ENCODE measurements around the gene SYNCRIP.

The SYNCRIP gene

DNA sequence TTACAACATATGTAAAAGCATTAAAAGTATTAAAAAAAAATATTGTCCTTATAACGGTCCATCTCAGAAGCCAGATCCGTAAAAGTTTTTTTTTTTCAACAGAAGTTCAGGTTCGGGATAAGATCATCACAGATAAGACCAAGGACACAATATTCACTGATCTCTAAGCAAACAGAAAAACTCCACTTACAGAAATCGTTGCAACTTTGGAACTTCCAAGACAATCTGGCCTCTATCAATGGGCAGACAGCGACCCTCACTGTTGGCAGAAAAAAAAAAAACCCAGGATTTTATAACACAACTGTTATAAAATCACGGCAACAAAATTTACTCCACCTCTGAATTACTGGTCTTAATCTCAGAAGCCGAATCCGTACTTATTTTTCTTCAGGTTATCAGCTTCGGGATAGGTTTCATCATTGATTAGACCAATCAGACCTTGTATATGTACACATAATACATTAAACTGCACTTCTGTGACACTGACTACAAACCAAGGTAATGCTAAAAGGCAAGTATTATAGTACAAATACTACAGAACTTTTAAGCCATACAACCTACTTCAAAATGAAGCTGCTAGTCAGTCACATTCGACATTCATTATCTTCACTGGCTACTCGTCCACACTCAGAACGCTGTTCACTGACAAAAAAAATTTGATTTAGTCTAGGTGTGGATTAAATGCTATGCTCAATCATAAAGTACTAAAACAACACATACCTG is 34.7 kb upstream of the SYNCRIP start:
- Histone ChIP-seq H3K4me3 (ENCODE audit: low read length) (peak overlapping the region; percentile 97), H3K9ac (ENCODE audit: low read length) (peak overlapping the region; percentile 92), H3K36me3 (ENCODE audit: control insufficient read depth, insufficient read depth, low read length) (no peaks in the 10 kb centered on the region), H3K27me3 (ENCODE audit: control insufficient read depth, insufficient read depth, low read length) (no peaks in the 10 kb centered on the region), H3K4me1 (ENCODE audit: control insufficient read depth, insufficient read depth, low read length) (no peaks in the 10 kb centered on the region), H3K9me3 (ENCODE audit: control insufficient read depth, low read length) (no peaks in the 10 kb centered on the region)

DNA sequence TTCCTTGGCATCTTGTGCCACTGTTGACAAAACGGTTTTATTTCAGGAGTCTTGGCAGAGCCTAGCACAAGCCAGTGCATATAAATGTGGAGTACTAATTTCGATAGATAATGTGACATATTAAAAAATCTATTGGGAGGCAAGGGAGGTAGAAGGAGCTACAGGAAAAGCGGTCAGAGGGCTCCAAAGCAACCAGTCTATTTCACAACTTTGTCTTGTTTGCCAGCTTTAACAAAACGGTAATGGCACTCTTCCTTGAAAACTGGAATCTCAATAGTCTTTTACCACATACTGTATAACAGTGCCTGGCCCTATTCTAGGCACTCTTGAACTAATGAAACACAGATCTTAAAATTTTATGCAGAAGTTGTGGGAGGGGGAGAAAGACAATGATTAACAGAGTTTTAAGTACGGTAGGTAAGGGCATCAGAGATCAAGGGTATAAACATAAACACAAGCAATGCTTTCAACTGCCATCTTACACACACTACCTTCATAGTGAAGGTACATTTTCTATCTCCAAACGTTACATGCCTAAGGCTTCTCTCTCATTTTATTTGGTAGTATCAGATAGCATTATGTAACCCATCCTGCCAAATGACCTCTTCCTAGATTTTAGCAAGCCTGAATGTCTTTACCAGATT is 33.5 kb upstream of the SYNCRIP start:
- no peaks in the 10 kb centered on the region for H3K27me3 ChIP-seq (ENCODE audit: control insufficient read depth, insufficient read depth, low read length)

DNA sequence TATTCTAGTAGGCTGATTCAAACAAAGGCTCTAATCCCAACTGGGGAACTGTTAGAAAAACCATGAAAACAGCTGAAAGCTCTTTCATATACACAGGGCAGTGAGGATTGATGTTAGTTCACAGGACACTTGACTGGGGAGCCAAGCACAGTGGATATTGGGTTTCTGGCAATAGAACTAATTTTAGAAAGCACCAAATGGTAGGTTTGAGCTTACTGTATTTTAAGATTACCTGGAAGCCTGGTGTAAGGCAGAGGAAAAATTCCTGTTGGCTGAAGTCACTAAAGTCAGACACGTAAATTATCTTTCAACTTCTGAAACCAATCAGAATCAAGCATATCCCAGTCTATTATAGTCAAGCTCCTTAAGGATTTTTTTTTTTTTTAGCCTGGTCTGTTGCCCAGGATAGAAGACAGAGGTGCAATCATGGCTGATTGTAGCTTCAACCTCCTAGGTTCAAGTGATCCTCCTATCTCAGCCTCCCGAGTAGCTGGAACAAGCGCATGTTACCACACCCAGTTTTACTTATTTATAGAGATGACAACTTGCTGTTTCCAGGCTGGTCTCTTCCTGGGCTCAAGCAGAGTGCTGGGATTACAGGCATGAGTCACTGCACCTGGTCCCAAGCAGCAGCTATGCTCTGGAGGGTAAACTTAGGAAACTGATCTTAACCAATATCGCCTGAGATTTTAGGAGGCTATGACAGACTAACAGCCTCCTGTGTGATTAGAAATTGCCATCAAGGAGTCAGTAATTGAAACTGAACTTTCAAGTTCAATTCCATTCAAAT is 32.5 kb upstream of the SYNCRIP start:
- Histone ChIP-seq H3K9ac (ENCODE audit: low read length) (no peak overlapping the region), H3K36me3 (ENCODE audit: control insufficient read depth, insufficient read depth, low read length) (no peaks in the 10 kb centered on the region), H3K9me3 (ENCODE audit: control insufficient read depth, low read length) (no peaks in the 10 kb centered on the region), H3K4me1 (ENCODE audit: control insufficient read depth, insufficient read depth, low read length) (no peaks in the 10 kb centered on the region), H3K27me3 (ENCODE audit: control insufficient read depth, insufficient read depth, low read length) (no peaks in the 10 kb centered on the region), H3K4me3 (ENCODE audit: low read length) (no peak overlapping the region)

More for the DNA sequence above, 33.5 kb upstream of the SYNCRIP start:
- H3K4me3 ChIP-seq (ENCODE audit: low read length): peak overlapping the region; percentile 21
- no peaks in the 10 kb centered on the region for H3K4me1 ChIP-seq (ENCODE audit: control insufficient read depth, insufficient read depth, low read length)
- no peaks in the 10 kb centered on the region for H3K9me3 ChIP-seq (ENCODE audit: control insufficient read depth, low read length)
- no peaks in the 10 kb centered on the region for H3K36me3 ChIP-seq (ENCODE audit: control insufficient read depth, insufficient read depth, low read length)
- peak overlapping the region; percentile 92 for H3K9ac ChIP-seq (ENCODE audit: low read length)

DNA sequence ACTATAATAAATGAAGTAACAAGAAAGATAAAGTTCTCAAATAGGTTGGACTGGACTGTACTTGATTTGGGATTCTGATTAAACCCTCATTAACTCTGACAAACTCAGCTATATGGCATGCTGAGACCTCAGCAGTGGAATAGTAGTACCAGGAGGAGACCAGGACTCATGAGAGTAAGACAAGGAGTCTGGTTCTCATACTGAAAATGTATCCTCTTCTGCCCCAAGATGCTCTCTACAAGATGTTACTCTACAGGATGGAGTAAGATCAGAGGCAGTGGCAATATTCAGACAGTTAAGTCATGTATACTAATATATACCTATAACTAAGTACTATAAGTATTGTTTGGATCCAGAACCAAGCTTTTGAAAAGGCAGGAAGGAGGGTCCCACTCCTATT is 31.9 kb upstream of the SYNCRIP start:
- Histone ChIP-seq H3K36me3 (ENCODE audit: control insufficient read depth, insufficient read depth, low read length) (no peaks in the 10 kb centered on the region), H3K27me3 (ENCODE audit: control insufficient read depth, insufficient read depth, low read length) (no peaks in the 10 kb centered on the region), H3K4me3 (ENCODE audit: low read length) (no peak overlapping the region), H3K9ac (ENCODE audit: low read length) (no peak overlapping the region), H3K9me3 (ENCODE audit: control insufficient read depth, low read length) (no peaks in the 10 kb centered on the region), H3K4me1 (ENCODE audit: control insufficient read depth, insufficient read depth, low read length) (no peaks in the 10 kb centered on the region)

DNA sequence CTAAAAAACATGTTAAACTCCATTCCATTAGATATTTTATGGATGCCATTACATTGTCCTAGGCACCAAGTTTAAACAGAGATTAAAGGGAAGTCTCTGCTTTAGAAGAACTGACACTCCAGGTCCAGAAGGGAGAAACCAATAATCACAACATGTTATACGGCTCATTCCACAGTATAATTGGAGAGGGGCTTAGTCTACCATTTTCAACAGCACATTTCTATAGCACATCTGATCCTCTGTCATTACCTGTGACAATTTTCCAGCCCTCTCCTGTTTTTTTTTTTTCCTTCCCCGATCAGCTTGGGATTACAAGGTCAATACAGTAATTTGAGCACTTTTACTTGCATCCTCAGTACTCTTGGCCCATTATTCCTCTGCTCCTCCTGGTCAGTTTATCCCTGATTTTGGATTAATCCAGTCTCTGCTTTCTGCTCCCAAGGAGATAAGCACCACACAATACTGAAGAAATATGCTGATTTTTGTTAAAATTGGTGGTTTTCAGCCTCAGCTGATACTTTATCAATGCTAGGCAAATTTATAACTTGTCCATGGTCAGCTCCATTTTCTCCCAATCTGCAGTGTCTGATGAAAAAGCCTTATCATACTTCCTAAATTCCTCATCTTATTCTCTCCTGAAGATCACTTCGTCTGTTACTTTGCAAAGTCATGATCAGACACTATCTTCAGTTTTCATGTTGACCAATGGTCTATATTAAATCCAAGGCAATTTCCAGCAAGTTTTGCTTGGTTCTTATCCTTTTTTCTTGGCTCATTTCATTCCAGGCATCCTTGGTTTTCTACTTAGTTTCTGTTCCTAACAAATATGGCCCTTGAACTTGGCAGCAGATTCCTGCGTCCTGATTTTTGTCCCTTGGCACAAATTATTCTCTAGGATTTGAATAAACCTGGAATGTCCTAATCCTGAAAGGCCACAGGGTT is 30.8 kb upstream of the SYNCRIP start:
- Histone ChIP-seq H3K4me1 (ENCODE audit: control insufficient read depth, insufficient read depth, low read length) (no peaks in the 10 kb centered on the region), H3K9me3 (ENCODE audit: control insufficient read depth, low read length) (no peaks in the 10 kb centered on the region), H3K9ac (ENCODE audit: low read length) (no peak overlapping the region), H3K4me3 (ENCODE audit: low read length) (no peak overlapping the region), H3K27me3 (ENCODE audit: control insufficient read depth, insufficient read depth, low read length) (no peaks in the 10 kb centered on the region), H3K36me3 (ENCODE audit: control insufficient read depth, insufficient read depth, low read length) (no peaks in the 10 kb centered on the region)

GRCh38 chr6:85672623-85673022 is 29.9 kb upstream of the SYNCRIP start:
- H3K4me1 ChIP-seq (ENCODE audit: control insufficient read depth, insufficient read depth, low read length): no peaks in the 10 kb centered on the region
- no peaks in the 10 kb centered on the region for H3K36me3 ChIP-seq (ENCODE audit: control insufficient read depth, insufficient read depth, low read length)
- H3K27me3 ChIP-seq (ENCODE audit: control insufficient read depth, insufficient read depth, low read length): no peaks in the 10 kb centered on the region
- H3K9ac ChIP-seq (ENCODE audit: low read length): no peak overlapping the region
- no peak overlapping the region for H3K4me3 ChIP-seq (ENCODE audit: low read length)
- H3K9me3 ChIP-seq (ENCODE audit: control insufficient read depth, low read length): no peaks in the 10 kb centered on the region

- Histone ChIP-seq H3K9me3 (ENCODE audit: control insufficient read depth, low read length) (no peaks in the 10 kb centered on the region), H3K4me3 (ENCODE audit: low read length) (no peak overlapping the region), H3K9ac (ENCODE audit: low read length) (no peak overlapping the region), H3K27me3 (ENCODE audit: control insufficient read depth, insufficient read depth, low read length) (no peaks in the 10 kb centered on the region), H3K4me1 (ENCODE audit: control insufficient read depth, insufficient read depth, low read length) (no peaks in the 10 kb centered on the region), H3K36me3 (ENCODE audit: control insufficient read depth, insufficient read depth, low read length) (no peaks in the 10 kb centered on the region)
Measured at GRCh38 chr6:85672050-85672449, 29.4 kb upstream of the SYNCRIP start.

DNA sequence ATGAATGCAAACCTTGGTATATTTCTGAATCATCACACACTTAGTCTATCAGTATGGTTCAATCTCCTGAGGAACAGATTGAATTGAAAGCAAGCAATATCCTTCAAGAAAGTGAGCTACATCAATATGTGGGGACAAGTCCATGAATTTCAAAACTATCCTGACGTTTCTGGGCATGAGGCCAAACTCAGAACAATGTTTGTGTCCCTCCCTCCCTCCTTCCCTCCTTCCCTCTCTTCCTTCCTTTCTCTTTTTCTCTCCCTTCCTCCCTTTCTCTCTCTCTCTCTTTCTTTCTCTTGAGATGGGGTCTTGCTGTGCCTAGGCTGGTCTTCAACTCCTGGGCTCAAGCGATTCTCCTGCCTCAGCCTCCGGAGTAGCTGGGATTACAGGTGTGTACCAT is 27.9 kb upstream of the SYNCRIP start:
- H3K9me3 ChIP-seq (ENCODE audit: control insufficient read depth, low read length): no peaks in the 10 kb centered on the region
- no peaks in the 10 kb centered on the region for H3K4me1 ChIP-seq (ENCODE audit: control insufficient read depth, insufficient read depth, low read length)
- H3K36me3 ChIP-seq (ENCODE audit: control insufficient read depth, insufficient read depth, low read length): no peaks in the 10 kb centered on the region
- no peak overlapping the region for H3K9ac ChIP-seq (ENCODE audit: low read length)
- no peaks in the 10 kb centered on the region for H3K27me3 ChIP-seq (ENCODE audit: control insufficient read depth, insufficient read depth, low read length)
- no peak overlapping the region for H3K4me3 ChIP-seq (ENCODE audit: low read length)

GRCh38 chr6:85669735-85670194 is 27.1 kb upstream of the SYNCRIP start:
- H3K27me3 ChIP-seq (ENCODE audit: control insufficient read depth, insufficient read depth, low read length): no peaks in the 10 kb centered on the region
- H3K4me3 ChIP-seq (ENCODE audit: low read length): no peak overlapping the region
- H3K9ac ChIP-seq (ENCODE audit: low read length): no peak overlapping the region
- H3K9me3 ChIP-seq (ENCODE audit: control insufficient read depth, low read length): no peaks in the 10 kb centered on the region
- H3K36me3 ChIP-seq (ENCODE audit: control insufficient read depth, insufficient read depth, low read length): no peaks in the 10 kb centered on the region
- no peaks in the 10 kb centered on the region for H3K4me1 ChIP-seq (ENCODE audit: control insufficient read depth, insufficient read depth, low read length)

GRCh38 chr6:85662251-85662650 is 19.6 kb upstream of the SYNCRIP start:
- H3K36me3 ChIP-seq (ENCODE audit: control insufficient read depth, insufficient read depth, low read length): no peaks in the 10 kb centered on the region
- H3K27me3 ChIP-seq (ENCODE audit: control insufficient read depth, insufficient read depth, low read length): no peaks in the 10 kb centered on the region
- H3K9me3 ChIP-seq (ENCODE audit: control insufficient read depth, low read length): no peaks in the 10 kb centered on the region
- no peaks in the 10 kb centered on the region for H3K4me1 ChIP-seq (ENCODE audit: control insufficient read depth, insufficient read depth, low read length)
- H3K4me3 ChIP-seq (ENCODE audit: low read length): no peak overlapping the region
- no peak overlapping the region for H3K9ac ChIP-seq (ENCODE audit: low read length)

DNA sequence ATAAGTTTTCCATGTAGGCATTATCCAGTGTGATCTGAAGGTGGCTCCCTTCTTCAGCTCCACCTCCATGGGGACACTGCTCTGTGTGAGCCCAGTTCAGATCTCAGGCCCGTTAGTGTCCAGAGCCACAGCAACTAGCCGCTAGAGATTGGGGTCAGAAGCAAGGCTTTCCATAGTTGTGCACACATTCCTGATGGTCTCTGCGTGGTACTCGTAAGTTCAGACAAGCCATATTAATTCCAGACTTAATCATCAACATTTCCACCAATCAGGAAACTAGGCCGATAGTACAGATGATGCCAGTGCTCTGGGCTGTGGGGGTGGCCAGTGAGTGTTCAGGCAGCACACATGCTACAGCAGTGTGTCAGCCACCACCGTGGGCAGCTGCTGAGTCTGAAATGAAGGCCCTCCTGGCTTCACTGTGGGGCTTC is 17.5 kb upstream of the SYNCRIP start:
- Histone ChIP-seq H3K27me3 (ENCODE audit: control insufficient read depth, insufficient read depth, low read length) (no peaks in the 10 kb centered on the region), H3K4me3 (ENCODE audit: low read length) (no peak overlapping the region), H3K9ac (ENCODE audit: low read length) (no peak overlapping the region), H3K9me3 (ENCODE audit: control insufficient read depth, low read length) (no peaks in the 10 kb centered on the region), H3K4me1 (ENCODE audit: control insufficient read depth, insufficient read depth, low read length) (no peaks in the 10 kb centered on the region), H3K36me3 (ENCODE audit: control insufficient read depth, insufficient read depth, low read length) (no peaks in the 10 kb centered on the region)

Measured in mucosa of stomach (tissue), 1 donor.